GM18951 (cell line): ENCODE data around the gene C4orf46.
"Not testable (repeated sequence)": the region's sequence is repeated elsewhere in the genome, so short reads cannot be mapped to it uniquely, and the experiment has no call there.

ENCODE experiments used
- POLR2A ChIP-seq: IDR thresholded peaks from 4 replicates; pipeline ENCODE4 v1.6.1; 2011; ENCODE audit warnings: mild to moderate bottlenecking; ENCODE audit not compliant: insufficient read length, insufficient read depth; ENCODE audit errors: extremely low read depth
- in situ Hi-C: fragments of 300-500 bp; cut with MboI; formaldehyde crosslinking; loops from one replicate; pipeline ENCODE4 v1.12.0; 2022; ENCODE audit warnings: low sequenced_read_pairs, mixed read lengths, inconsistent platforms; ENCODE audit not compliant: unreplicated experiment

C4orf46 gene

DNA sequence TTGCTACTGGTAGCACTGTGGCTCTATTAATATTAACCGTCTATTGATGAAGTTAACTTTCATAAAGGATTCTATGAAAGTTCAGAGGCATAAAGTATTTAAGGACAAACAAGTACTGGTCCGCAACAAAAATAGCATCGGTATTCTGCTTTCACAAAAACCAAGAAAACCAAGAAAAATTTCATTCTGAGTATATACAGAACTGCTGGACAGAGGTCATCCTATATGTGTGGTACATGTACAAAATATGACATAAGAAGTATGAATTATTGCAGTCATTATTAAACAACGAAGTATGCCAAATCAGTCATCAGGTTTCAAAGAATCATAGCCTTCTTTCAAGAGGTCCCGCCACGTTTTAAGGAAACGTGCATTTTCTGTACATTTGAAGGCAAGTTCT lies 2.4 kb downstream of the C4orf46 start:
- TF ChIP-seq POLR2A, result no peak
- in situ Hi-C loops, result no loop called here

DNA sequence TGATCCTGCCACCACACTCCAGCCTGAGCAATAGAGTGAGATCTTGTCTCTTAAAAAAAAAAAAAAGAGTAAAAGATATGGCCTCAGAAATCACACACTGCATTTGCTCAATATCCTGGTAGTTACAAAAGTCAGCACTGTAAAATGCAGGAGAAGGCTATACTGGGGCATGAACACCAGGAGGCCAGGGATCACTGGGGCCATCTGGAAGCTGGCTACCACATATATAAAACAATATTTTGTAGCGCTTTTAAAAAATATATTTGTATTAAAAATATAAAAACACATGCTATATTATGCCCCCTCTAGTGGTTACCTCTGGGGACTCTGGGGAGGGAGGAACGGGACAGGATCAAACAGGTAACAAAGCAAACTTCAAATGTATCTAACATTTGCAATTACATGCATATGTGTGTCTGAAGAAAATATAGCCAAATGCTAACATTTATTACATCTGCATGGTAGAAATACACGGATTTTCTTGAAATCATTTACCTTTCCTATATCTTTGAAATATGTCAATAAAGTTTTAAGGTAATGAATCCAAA lies 4.0 kb downstream of the C4orf46 start:
- in situ Hi-C loops, result no loop called here
- no peak for TF ChIP-seq POLR2A

DNA sequence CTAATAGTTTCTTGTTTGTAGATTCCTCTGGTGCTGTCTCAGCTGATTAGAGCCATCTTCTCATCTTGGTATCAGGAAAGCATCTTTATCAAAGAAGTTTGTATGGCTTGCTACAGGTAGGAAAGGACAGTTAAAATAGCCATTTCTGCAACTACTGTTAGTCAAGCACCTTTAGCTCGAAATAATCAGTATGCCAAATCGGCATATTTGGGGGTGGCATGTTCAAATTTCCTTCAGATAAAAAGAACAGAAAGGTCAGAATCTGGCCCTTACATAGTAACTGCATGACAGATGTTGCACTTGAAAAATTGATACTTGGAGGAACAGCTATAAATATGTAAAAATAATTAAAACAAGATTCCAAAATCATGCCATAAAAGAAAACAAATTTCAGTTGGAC lies 4.8 kb downstream of the C4orf46 start:
- in situ Hi-C loops, result no loop called here
- TF ChIP-seq POLR2A, result no peak

DNA sequence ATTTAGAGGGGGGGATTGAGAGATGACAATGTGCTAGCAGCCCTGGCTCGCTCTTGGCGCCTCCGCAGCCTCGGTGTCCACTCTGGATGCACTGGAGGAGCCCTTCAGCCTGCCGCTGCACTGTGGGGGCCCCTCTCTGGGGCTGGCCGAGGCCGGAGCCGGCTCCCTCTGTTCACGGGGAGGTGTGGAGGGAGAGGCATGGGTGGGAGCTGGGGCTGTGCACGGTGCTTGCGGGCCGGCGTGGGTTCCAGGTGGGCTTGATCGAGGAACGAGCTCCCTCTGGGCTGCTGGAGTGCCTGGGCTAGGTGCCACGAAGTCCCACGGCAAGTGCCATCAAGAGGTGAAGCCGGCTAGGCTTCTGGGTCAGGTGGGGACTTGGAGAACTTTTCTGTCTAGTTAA lies 6.9 kb downstream of the C4orf46 start:
- no peak for TF ChIP-seq POLR2A
- in situ Hi-C loops, result no loop called here

DNA sequence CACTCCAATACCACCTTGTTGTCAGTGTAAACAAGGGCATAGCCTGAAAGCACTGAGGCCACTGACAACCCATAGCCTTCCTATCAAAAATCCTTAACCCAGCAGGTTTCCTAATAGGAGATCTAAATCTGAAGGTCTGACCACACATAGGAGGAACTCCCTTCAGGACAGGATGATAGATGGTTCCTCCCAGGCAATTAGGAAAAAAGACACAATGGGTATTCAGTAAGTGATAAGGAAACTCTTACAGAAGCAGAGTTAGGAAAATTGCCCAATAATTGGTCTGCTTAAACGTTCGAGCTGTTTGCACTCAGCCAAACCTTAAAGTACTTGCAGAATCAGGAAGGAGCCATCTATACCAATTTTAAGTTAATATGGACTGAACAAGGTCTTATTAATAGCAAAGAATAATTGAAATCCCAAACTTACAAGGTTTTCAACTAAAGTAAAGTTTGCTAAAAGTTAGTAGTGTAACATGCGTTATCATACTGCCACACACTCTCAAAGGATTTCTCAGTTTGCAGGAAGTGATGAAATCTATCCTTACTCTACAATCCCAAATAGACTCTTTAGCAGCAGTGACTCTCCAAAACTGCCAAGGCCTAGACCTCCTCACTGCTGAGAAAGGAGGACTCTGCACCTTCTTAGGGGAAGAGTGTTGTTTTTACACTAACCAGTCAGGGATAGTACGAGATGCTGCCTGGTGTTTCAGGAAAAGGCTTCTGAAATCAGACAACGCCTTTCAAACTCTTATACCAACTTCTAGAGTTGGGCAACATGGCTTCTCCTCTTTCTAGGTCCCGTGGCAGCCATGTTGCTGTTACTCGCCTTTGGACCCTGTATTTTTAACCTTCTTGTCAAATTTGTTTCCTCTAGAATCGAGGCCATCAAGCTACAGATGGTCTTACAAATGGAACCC lies 7.7 kb downstream of the C4orf46 start:
- in situ Hi-C loops, result not testable (repeated sequence)

DNA sequence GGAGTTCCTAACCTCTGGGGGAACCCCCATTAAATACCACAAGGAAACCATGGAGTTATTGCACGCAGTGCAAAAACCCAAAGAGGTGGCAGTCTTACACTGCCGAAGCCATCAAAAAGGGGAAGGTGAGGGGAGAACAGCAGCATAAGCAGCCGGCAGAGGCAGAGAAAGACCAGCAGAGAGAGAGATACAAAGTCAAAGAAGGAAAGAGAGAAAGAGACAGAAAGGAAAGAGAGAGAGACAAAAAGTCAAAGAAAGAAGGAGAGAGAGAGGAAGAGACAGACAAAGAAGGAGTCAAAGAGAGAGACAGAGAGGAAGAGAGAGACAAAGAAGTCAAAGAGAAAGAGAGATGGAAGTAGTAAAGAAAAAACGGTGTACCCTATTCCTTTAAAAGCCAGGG lies 8.4 kb downstream of the C4orf46 start:
- in situ Hi-C loops, result not testable (repeated sequence)

DNA sequence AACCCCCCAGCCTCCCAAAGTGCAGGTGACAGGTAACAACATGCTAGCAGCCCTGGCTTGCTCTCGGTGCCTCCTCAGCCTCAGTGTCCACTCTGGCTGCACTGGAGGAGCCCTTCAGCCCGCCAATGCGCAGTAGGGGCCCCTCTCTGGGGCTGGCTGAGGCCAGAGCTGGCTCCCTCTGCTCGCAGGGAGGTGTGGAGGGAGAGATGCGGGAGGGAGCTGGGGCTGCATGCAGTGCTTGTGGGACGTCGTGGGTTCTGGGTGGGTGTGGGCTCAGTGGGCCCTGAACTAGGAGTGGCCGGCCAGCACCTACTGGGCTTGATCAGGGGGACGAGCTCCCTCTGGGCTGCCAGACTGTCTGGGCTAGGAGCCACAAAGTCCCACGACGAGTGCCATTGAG lies 14.4 kb downstream of the C4orf46 start:
- in situ Hi-C loops, result no loop called here

DNA sequence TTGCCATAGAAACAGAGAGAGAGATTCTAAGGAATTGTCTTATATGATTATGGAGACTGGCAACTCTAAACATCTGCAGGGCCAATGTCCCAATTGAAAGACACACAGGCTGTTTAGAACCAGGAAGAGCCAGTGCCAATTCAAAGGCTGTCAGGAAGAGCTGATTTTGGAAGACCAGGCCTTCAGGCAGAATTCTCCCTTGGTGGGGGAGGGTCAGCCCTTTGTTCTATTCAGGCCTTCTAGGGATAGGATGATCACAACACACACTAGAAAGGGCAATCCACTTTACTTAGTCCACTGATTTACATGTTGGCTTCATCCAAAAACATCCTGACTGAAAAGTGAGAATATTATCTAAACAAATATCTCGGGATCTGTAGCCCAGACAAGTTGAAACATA lies 15.2 kb downstream of the C4orf46 start:
- no peak for TF ChIP-seq POLR2A
- in situ Hi-C loops, result no loop called here

More for the DNA sequence above, 14.4 kb downstream of the C4orf46 start:
- no peak for TF ChIP-seq POLR2A

DNA sequence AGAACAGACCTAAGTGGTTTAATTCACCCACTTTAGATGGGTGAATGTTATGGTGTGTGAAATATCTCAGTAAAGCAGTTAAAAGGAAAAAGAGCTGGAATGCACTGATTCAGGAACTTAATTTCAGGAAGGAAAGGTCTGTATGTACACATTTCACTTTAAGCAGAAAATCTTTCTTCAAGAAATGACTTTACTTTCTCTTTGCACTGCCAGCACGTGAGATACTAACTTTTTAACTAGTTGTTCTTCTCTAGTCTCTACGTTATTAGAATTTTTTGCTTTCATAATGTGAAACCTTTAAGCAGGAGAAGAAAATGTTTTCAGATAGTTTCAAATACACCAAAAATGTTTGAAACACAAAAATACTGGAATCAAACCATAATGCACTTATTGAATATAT lies 18.8 kb downstream of the C4orf46 start:
- in situ Hi-C loops, result no loop called here
- no peak for TF ChIP-seq POLR2A

DNA sequence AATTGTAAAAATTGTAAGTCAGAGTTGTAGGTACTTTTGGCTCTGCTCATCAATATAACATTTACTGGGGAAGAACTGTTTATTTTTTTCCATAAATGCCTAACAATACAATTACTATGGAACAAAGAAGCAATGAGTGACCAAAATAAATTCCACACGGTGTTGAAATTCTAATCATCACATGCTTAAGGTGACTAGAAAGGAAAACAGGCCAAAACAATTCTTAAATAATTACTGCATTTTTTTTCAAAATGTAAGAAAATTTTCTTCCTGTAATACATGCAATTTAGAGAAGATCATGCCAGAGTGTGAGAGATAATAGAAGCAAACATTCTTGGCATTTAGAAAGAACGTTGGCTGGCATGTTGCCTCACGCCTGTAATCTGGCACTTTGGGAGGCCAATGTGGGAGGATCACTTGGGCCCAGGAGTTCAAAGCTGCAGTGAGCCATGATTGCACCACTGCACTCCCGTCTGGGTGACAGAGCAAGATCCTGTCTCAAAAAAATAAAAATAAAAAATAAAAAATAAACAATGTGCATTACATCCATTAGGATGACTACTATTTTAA lies 22.5 kb downstream of the C4orf46 start:
- in situ Hi-C loops, result no loop called here
- no peak for TF ChIP-seq POLR2A

DNA sequence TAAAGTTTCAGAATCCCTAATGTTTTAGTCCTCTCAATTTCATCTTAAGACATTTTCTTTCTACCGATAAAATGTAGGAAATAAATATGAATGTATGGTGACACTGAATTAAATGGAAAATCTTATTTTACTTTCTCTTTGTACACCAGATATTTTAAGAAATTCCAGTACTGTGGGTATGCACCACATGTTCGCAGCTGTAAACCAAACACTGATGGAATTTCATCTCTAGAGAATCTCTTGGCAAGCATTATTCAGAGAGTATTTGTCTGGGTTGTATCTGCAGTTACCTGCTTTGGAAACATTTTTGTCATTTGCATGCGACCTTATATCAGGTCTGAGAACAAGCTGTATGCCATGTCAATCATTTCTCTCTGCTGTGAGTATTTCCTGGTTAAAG lies 26.9 kb downstream of the C4orf46 start:
- TF ChIP-seq POLR2A, result no peak
- in situ Hi-C loops, result no loop called here

DNA sequence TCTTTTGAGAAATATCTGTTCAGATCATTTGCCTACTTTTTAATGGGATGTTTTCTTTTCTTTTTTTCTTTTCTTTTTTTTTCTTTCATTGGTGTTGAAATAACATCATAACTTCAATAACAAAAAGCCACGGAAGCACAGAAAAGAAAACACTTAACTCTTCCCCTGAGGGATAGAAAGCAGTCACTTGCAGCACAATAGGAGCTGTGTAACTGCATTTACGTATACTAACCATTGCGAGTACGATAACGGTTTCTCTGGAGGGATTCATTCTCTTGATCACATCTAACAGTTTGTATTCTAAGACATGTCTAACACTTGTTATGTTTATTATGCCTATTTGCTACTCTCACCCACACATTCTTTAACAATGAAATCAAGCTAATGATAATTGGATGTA lies 27.3 kb downstream of the C4orf46 start:
- TF ChIP-seq POLR2A, result no peak
- in situ Hi-C loops, result no loop called here

DNA sequence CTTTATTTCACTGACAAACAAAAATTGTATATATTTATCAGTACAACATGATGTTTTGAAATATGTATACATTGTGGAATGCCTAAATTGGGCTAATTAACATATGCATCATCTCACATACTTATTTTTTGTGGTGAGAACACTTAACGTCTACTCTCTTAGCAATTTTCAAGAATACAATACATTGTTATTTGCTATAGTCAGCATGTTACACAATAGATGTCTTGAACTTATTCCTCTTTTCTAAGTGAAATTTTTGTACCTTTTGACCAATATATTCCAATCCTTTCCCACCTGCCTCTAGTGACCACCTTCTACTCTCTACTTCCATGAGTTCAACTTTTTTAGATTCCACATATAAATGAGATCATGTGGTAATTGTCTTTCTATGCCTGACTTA lies 35.1 kb downstream of the C4orf46 start:
- no peak for TF ChIP-seq POLR2A
- in situ Hi-C loops, result no loop called here

DNA sequence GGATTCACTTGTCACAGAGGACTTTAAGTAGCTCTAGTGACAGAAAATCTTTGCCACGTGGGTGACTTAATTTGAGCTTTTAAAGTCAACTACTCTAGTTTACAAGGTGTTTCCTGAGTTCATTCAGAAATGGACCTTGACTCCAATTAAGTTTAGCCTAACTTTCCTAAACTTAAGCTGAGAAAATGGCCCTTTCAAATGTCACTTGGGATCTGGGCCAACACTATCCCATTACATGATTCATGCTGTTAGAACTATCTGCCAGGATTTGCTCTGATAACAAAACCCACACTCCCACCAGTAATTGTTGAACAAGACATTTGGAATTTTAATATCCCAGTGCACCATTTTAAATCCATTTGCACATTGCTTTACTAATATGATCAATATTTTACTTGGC lies 40.8 kb downstream of the C4orf46 start:
- no peak for TF ChIP-seq POLR2A
- in situ Hi-C loops, result no loop called here
